ENCODE results near the gene MEGF10. TPM values are rescaled to one million over a fixed set of nuclear protein-coding genes. Genes with fewer than 3 reads are reported as not detected.

The MEGF10 gene
- total RNA-seq, 4 donors from 2014 or later: 0.50 to 2.9 (median 0.95) TPM

- no peaks in the 10 kb centered on the region for H3K36me3 ChIP-seq
- H3K4me3 ChIP-seq: no peak overlapping the region
- no peaks in the 10 kb centered on the region for H3K27me3 ChIP-seq
- no peak for DNase-seq (ENCODE audit: extremely low spot score)
- 84% methylated on average over 2 of the region's 2 CpGs for WGBS
- no peak overlapping the region for H3K27ac ChIP-seq (replicated peaks in 1 of 4)
- intact Hi-C loops (cut with DNase I): no loop called here
- TF ChIP-seq POLR2A (IDR thresholded peaks at IDR 0.05; ENCODE audit: low read depth): no peak
- no peak for TF ChIP-seq EP300 (IDR thresholded peaks at IDR 0.05)
- H3K9me3 ChIP-seq: no peaks in the 10 kb centered on the region
- H3K4me1 ChIP-seq: no peaks in the 10 kb centered on the region
Measured at GRCh38 chr5:127433526-127433925, 142.9 kb downstream of the MEGF10 start.

- Histone ChIP-seq H3K27me3 (no peaks in the 10 kb centered on the region), H3K4me3 (no peak overlapping the region), H3K9me3 (no peaks in the 10 kb centered on the region), H3K27ac (replicated peaks in 1 of 4) (no peak overlapping the region), H3K36me3 (no peaks in the 10 kb centered on the region), H3K4me1 (no peaks in the 10 kb centered on the region)
- DNase-seq (ENCODE audit: extremely low spot score): no peak
- intact Hi-C loops (cut with DNase I): no loop called here
- TF ChIP-seq EP300 (IDR thresholded peaks at IDR 0.05) (no peak), POLR2A (IDR thresholded peaks at IDR 0.05; ENCODE audit: low read depth) (no peak), CTCF (IDR thresholded peaks at IDR 0.05) (no peak), POLR2AphosphoS5 (IDR thresholded peaks at IDR 0.05) (no peak)
- WGBS: 84% methylated on average over 10 of the region's 12 CpGs
Measured at GRCh38 chr5:127434588-127434987, 144.0 kb downstream of the MEGF10 start.

GRCh38 chr5:127435821-127436220 is 145.2 kb downstream of the MEGF10 start:
- WGBS: 98% methylated on average over 2 of the region's 2 CpGs

GRCh38 chr5:127439644-127440043 is 149.0 kb downstream of the MEGF10 start:
- Histone ChIP-seq H3K4me3 (no peak overlapping the region), H3K36me3 (no peaks in the 10 kb centered on the region), H3K27ac (replicated peaks in 1 of 4) (no peak overlapping the region), H3K4me1 (no peaks in the 10 kb centered on the region), H3K9me3 (no peaks in the 10 kb centered on the region), H3K27me3 (no peaks in the 10 kb centered on the region)
- no peak for TF ChIP-seq EP300 (IDR thresholded peaks at IDR 0.05)
- no peak for TF ChIP-seq POLR2AphosphoS5 (IDR thresholded peaks at IDR 0.05)
- TF ChIP-seq CTCF (IDR thresholded peaks at IDR 0.05): no peak
- TF ChIP-seq POLR2A (IDR thresholded peaks at IDR 0.05; ENCODE audit: low read depth): no peak
- DNase-seq (ENCODE audit: extremely low spot score): peak; percentile 68
- intact Hi-C loops (cut with DNase I): loop anchor here (10.0 kb wide), 1 partner anchor 145 kb away; the partner anchor contains the start of gene MEGF10
- WGBS: 62% methylated on average over 4 of the region's 4 CpGs

More at GRCh38 chr5:127435821-127436220, 145.2 kb downstream of the MEGF10 start:
- intact Hi-C loops (cut with DNase I): no loop called here
- no peaks in the 10 kb centered on the region for H3K36me3 ChIP-seq
- H3K4me1 ChIP-seq: no peaks in the 10 kb centered on the region
- no peaks in the 10 kb centered on the region for H3K9me3 ChIP-seq
- no peaks in the 10 kb centered on the region for H3K27me3 ChIP-seq
- TF ChIP-seq POLR2A (IDR thresholded peaks at IDR 0.05; ENCODE audit: low read depth) (no peak), POLR2AphosphoS5 (IDR thresholded peaks at IDR 0.05) (no peak), CTCF (IDR thresholded peaks at IDR 0.05) (no peak), EP300 (IDR thresholded peaks at IDR 0.05) (no peak)
- no peak for DNase-seq (ENCODE audit: extremely low spot score)
- H3K4me3 ChIP-seq: no peak overlapping the region
- no peak overlapping the region for H3K27ac ChIP-seq (replicated peaks in 1 of 4)

GRCh38 chr5:127440831-127441230 is 150.2 kb downstream of the MEGF10 start:
- Histone ChIP-seq H3K27ac (replicated peaks in 1 of 4) (no peak overlapping the region), H3K9me3 (no peaks in the 10 kb centered on the region), H3K36me3 (no peaks in the 10 kb centered on the region), H3K27me3 (no peaks in the 10 kb centered on the region), H3K4me3 (no peak overlapping the region), H3K4me1 (no peaks in the 10 kb centered on the region)
- peak; percentile 87 for DNase-seq (ENCODE audit: extremely low spot score)
- TF ChIP-seq POLR2A (IDR thresholded peaks at IDR 0.05; ENCODE audit: low read depth) (no peak), POLR2AphosphoS5 (IDR thresholded peaks at IDR 0.05) (no peak), CTCF (IDR thresholded peaks at IDR 0.05) (no peak), EP300 (IDR thresholded peaks at IDR 0.05) (no peak)
- 91% methylated on average over 7 of the region's 7 CpGs for WGBS
- intact Hi-C loops (cut with DNase I): loop anchor here (10.0 kb wide), 1 partner anchor 146 kb away; the partner anchor contains the start of gene MEGF10

All from esophagus muscularis mucosa (tissue), 4 donors.